Mesodermal cell (in vitro differentiated cells): ENCODE results near the gene ADAMTSL2.

Experiments
- H3K27ac ChIP-seq: 2 replicates; pipeline ENCODE4 v1.7.0; 2013; ENCODE audit warnings: mild to moderate bottlenecking, low read depth, low read length, moderate library complexity; ENCODE audit not compliant: severe bottlenecking
- H3K36me3 ChIP-seq: 2 replicates; pipeline ENCODE4 v1.7.1; 2013; ENCODE audit warnings: mild to moderate bottlenecking, low read length, moderate library complexity; ENCODE audit not compliant: control insufficient read depth, insufficient read depth
- H3K4me1 ChIP-seq: one replicate; pipeline ENCODE4 v1.7.1; 2013; ENCODE audit warnings: mild to moderate bottlenecking, low read length; ENCODE audit not compliant: insufficient read depth, control insufficient read depth, poor library complexity, severe bottlenecking
- H3K4me3 ChIP-seq: 2 replicates; pipeline ENCODE4 v1.7.0; 2013; ENCODE audit warnings: low read length, control low read depth, mild to moderate bottlenecking; ENCODE audit not compliant: insufficient read depth, poor library complexity, severe bottlenecking; ENCODE audit errors: extremely low read depth
- H3K9me3 ChIP-seq: 2 replicates; pipeline ENCODE4 v1.7.1; 2013; ENCODE audit warnings: mild to moderate bottlenecking, low read length, moderate library complexity; ENCODE audit not compliant: control insufficient read depth
- WGBS, 2 experiments: methylation state at CpG; one replicate each; pipeline ENCODE4 v1.1.5; 2013; ENCODE audit warnings: missing lambda C conversion rate in 2 of 2; ENCODE audit not compliant: insufficient coverage in 2 of 2; 5-methylcytosine and 5-hydroxymethylcytosine counted together

Gene ADAMTSL2

DNA sequence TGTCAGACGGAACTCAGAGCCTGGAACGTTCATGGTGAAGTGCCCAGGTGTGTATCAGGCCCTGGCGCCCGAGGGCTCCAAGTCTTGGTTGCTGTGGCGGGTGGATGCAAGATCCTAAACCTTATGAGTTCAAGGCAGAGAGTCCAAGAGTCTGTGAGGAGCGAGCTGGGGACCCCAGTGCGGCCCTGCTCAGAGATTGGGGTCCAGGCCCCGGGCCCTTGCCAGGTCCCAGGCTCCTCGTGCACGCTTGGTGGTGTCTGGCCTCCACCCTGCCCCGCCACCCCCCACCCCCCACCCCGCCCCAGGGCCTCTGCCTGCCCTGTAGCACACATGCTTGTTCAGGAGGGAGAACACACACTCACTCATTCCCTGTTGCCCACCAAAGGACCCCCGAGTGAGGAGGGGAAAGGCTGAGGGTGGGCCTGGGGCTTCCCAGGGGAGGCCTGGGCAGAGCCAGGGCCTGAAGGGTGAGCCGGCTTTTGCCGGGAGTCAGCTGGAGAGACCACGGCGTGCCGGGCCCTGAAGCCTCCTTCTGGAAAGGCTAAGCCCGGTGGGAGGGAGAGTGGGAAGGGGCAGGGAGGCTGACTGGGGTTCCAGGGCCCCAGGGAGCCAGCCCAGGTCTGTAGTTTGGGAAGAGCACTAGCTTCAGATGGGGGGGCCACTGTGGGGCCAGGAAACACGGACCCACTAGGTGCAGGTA lies 37.5 kb downstream of the ADAMTSL2 start:
- peaks cover 19% of the 10 kb centered on the region for H3K36me3 ChIP-seq
- 94 to 95% methylated on average over 9 to 16 of the region's 20 CpGs for WGBS, 2 experiments
- H3K27ac ChIP-seq, result no peak overlapping the region
- H3K9me3 ChIP-seq, result no peaks in the 10 kb centered on the region
- H3K4me3 ChIP-seq, result no peak overlapping the region
- peaks cover 12% of the 10 kb centered on the region for H3K4me1 ChIP-seq

DNA sequence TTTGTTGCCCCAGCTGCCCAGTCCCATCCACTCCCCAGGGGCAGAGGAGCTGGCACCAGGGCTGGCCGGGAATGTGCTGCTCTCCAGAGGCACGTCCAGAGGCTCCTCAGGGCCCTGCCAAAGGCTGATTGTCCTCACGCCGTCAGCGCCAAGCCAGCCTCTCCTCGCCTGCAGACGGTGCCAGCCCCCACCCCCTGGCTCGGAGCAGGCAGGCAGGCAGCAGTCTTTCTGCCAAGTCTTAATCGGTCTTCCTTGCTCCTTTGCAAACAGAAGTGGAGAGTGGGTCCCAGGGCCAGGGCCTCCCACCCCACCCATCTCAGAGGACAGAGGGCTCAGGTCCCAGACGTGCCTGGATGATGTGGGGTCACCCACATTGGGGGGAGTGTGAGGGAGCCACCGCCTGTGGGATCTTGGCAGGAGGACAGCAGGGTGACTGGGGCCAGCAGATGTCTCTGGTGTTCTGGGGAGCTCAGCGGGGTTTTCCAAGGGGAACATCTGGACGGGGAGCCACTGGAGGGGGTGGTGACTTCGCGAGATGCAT lies 38.4 kb downstream of the ADAMTSL2 start:
- 90 to 91% methylated on average over 11 to 13 of the region's 15 CpGs for WGBS, 2 experiments
- peaks cover 15% of the 10 kb centered on the region for H3K4me1 ChIP-seq
- H3K4me3 ChIP-seq, result no peak overlapping the region
- H3K27ac ChIP-seq, result no peak overlapping the region
- peaks cover 19% of the 10 kb centered on the region for H3K36me3 ChIP-seq
- H3K9me3 ChIP-seq, result no peaks in the 10 kb centered on the region

DNA sequence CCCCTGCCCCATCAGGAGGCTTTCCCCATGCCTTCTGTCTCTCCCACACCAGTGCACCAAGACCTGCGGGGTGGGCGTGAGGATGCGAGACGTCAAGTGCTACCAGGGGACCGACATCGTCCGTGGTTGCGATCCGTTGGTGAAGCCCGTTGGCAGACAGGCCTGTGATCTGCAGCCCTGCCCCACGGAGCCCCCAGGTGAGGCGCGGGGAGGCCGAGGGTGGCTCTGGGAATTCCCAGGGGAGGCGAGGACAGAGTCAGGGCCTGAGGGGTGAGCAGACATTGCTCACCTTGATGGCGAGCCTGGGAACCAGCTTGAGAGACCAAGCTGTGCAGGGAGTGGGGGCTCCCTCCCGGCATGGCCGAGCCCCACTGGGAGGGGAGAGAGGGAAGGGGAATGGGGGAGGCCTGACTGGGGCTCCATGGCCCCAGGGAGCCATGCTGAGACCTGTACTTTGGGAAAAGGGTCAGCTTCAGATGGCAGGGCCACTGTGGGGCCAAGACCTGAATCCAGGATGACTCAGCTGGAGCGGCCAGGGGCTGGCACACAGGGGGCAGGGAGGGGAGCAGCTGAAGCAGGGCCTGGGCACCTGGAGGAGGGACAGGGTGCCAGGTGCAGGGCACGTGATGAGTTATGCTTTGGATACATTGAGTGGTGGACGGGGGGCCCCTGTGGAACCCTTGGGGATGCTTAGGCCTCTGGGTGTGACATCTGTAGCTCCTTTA lies 39.4 kb downstream of the ADAMTSL2 start:
- H3K27ac ChIP-seq, result no peak overlapping the region
- H3K9me3 ChIP-seq, result no peaks in the 10 kb centered on the region
- peaks cover 15% of the 10 kb centered on the region for H3K4me1 ChIP-seq
- H3K36me3 ChIP-seq, result peaks cover 17% of the 10 kb centered on the region
- H3K4me3 ChIP-seq, result no peak overlapping the region
- WGBS, 2 experiments, result 93 to 97% methylated on average over 20 of the region's 21 CpGs

DNA sequence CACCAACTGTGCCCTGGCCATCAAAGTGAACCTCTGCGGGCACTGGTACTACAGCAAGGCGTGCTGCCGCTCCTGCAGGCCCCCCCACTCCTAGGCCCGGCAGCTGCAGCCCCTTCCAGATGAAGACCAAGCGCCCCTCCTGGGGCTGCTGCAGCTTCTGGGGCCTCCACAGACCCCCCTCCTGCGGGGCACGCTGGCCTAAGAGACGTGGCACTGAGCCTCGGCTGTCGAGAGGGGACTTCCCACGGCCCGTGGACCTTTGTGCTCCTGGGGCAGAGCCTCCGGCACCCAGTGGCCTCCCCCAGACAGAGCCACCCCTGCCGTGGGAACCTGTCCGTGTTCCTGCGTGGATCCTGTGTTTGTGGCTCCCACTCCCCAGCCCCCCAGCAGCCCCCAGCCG lies 40.3 kb downstream of the ADAMTSL2 start:
- H3K36me3 ChIP-seq, result peaks cover 16% of the 10 kb centered on the region
- H3K9me3 ChIP-seq, result no peaks in the 10 kb centered on the region
- H3K4me3 ChIP-seq, result no peak overlapping the region
- H3K4me1 ChIP-seq, result peaks cover 18% of the 10 kb centered on the region
- WGBS, 2 experiments, result 88% methylated on average over 14 to 17 of the region's 17 CpGs
- no peak overlapping the region for H3K27ac ChIP-seq

DNA sequence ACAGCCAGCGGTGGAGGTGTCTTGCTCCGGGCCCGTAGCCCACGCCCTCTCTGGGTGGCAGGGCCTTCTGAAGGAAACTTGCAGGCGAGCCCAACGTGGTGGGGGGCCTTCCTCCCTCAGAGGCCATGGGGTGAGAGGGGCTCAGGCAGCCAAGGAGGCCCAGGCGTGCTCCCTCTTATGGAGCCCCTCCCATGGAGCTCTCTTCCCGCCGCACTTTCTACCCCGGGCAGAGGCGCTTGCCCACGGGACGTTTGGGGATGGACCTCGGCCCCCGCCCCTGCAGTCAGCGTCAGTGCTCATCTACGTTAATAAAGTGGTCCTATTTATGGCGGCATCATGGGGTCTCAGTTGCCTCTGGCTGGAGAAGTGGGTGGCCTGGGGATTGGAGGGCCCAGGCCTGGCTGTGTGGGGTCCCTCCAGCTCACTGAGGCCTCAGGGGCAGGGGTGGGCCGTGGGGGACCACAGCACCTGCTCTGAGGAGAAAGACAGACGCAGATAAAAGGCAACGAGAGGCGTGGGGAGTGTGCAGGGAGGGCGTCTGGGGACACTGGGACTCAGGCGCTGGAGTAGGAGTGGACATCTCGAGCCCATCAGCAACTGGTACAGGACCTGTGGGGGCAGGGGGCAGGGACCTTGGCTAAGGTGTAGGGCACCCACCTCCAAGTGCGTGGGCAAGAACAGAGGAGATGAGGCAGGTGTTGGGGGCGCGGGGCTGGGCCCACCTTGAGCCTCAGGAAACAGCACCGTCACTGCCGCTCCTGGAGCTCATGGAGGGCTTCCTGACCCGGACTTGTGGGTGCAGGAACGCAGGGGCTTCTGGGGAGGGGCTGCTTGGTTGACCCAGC lies 40.9 kb downstream of the ADAMTSL2 start:
- no peak overlapping the region for H3K4me3 ChIP-seq
- H3K27ac ChIP-seq, result no peak overlapping the region
- H3K4me1 ChIP-seq, result peaks cover 21% of the 10 kb centered on the region
- H3K9me3 ChIP-seq, result no peaks in the 10 kb centered on the region
- 87 to 93% methylated on average over 28 to 31 of the region's 32 CpGs for WGBS, 2 experiments
- peaks cover 15% of the 10 kb centered on the region for H3K36me3 ChIP-seq

DNA sequence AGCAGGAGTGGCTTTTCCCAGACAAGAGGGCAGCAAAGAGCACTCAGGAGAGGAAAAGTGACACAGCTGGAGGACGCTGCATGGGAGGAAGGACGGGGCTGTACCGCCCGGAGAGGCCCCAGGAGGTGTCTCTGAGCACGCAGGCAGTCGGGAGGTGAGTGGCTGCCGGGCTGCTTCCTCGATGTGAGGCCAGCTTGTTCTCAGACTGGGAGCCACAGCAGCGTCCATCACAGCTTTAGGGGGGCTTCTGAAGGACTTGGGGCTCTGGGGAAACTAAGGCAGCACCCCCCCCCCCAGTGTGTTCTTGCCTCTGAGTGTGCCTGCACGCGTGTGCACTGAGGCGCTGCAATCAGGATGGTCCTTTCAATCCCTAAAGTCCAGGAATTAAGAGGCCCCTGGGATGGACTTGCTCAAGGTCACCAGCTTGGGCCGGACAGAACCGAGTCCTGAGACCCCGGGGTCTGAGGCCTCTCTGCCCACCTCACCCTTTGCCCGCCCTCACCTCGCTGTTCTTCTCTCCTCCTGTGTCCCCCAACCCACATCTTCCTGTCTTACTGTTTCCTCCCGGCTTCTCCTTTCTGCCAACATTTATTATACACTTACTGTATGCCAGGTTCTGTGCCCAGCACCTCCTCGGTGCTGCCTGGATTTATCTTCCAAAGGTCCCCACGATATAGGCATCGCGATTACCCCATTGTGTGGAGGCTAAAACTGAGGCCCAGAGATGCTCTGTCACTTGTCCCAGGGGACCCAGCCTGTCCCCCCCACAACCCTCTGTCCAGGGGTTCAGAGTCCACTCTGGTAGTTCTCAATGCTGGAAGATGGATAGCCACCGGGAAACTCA lies 41.7 kb downstream of the ADAMTSL2 start:
- Histone ChIP-seq H3K4me1 (peaks cover 25% of the 10 kb centered on the region), H3K27ac (no peak overlapping the region), H3K9me3 (no peaks in the 10 kb centered on the region), H3K36me3 (peaks cover 9% of the 10 kb centered on the region), H3K4me3 (no peak overlapping the region)
- 80 to 83% methylated on average over 19 of the region's 23 CpGs for WGBS, 2 experiments

DNA sequence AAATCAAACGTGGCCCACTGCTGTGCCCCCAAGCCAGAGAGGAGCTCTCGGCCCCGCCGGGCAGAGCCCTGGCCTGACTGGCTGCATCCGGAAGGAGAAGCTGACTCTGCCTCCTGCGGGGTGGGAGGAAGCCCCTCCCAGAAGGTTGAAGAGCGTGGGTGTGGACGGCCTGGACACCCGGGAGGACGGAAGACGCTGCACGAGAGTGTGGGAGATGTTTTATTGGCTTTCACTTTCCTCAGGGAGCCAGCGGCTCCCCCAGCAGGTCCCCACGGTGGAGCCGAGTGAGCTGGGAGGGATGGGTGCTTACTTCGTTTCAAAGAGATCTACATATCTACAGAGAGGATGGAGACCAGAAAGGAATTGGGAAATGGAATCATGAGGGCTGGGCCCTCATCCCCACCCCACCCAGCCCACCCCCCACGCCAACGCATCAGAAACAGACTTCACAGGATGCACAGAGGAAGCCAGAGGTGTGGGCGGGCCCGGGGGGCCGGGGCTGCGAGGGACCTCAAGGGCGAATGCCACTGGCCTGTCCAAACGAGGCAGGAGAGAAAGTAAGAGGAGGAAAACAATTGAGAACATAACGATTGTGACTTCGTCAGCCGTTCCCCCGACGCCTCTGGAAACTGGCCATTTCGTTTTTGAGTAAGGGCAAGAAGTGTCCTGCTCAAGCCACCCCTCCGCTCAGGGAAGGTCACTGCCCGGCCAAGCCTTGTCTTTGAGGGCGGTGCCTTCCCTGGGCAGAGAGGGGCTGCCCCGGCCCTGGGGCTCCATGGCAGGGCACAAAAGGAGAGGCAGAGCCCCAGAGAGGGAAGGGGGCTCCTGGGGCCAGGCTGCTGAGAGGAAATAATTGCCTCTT lies 42.6 kb downstream of the ADAMTSL2 start:
- Histone ChIP-seq H3K4me1 (peaks cover 31% of the 10 kb centered on the region), H3K27ac (peak overlapping the region; percentile 23), H3K4me3 (no peak overlapping the region), H3K36me3 (peaks cover 6% of the 10 kb centered on the region), H3K9me3 (no peaks in the 10 kb centered on the region)
- 64% methylated on average over 23 to 29 of the region's 34 CpGs for WGBS, 2 experiments

DNA sequence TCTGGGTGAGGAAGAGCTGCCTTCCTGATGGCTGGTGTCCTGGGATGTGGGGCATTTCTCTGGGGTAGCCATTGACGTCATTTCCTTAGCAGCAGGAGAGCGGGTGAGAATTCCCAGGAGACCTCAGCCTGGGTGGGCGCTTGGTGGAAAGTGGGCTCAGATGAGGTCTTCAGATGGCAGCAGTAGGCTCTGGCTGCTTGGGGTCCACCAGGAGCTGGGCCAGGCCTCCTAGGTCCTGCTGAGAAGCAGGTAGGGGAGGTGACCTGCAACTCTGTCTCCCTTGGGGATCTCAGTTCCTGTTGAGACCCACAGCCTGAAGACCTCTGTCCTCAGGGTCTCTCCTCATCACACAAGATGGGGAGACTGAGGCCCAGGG lies 43.2 kb downstream of the ADAMTSL2 start:
- Histone ChIP-seq H3K27ac (peak overlapping the region; percentile 23), H3K4me3 (no peak overlapping the region), H3K9me3 (no peaks in the 10 kb centered on the region), H3K36me3 (peaks cover 6% of the 10 kb centered on the region), H3K4me1 (peaks cover 37% of the 10 kb centered on the region)
- 94 to 100% methylated on average over 3 of the region's 3 CpGs for WGBS, 2 experiments

DNA sequence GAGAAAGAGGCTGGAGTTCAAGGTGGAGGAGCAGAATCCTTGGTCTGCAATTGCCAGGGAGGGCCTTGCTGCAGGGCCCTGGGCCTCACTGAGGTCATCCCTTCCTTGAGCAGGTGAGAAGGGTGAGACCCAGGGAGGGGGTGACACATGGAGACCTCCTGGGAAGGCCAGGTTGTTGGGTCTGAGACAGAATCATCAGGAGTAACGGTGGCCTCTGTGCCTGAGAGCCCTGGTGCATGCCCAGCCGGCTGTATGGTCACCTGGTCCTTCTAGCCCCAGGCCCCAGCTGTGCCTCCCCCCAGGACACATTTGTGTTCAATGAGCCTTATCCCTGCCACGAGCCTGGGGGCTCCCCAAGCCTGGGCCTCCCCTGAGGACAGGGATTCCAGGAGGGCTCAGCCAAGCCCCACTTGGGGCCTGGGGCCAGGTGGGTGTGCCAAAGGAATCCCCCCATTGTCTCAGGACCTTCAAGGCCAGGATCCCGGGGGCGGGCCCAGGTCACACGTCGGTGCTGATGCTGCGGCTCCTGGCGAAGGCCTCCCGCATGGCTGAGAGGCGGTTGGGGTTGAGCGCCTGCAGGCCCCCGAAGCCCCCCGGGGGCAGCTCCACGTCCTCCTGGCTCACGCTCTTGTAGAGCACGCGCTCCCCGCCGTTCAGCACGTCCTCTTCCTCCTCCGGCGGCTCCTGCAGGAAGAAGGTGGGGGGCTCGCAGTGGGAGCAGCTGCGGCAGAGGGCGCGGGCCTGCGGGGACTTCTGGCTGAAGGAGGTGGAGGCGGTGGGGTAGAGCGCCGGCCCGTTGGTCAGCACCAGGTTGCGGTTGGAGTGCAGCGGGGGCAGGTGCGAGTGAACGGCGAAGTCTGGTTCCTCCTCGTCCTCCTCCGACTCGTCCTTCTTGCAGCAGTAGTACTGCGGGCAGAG lies 44.3 kb downstream of the ADAMTSL2 start:
- no peak overlapping the region for H3K4me3 ChIP-seq
- H3K27ac ChIP-seq, result no peak overlapping the region
- peaks cover 44% of the 10 kb centered on the region for H3K4me1 ChIP-seq
- H3K9me3 ChIP-seq, result no peaks in the 10 kb centered on the region
- peaks cover 6% of the 10 kb centered on the region for H3K36me3 ChIP-seq
- WGBS, 2 experiments, result 89 to 92% methylated on average over 23 to 41 of the region's 41 CpGs
